H9 (cell line): Measurements from ENCODE around the gene C1QB. TPM values are rescaled to one million over a fixed set of nuclear protein-coding genes. Genes with fewer than 3 reads are reported as not detected.

Experiments used
- DNase-seq: peaks from one replicate; pipeline ENCODE4 v3.0.0-alpha.2; 2017
- H2AFZ ChIP-seq: one replicate; pipeline ENCODE4 v1.6.1; 2013; ENCODE audit warnings: mild to moderate bottlenecking, low read length, control low read depth, moderate library complexity
- H2AK5ac ChIP-seq: 2 replicates; pipeline ENCODE4 v1.6.1; 2013; ENCODE audit warnings: low read length, control low read depth, mixed read lengths; ENCODE audit not compliant: insufficient read length
- H2BK120ac ChIP-seq: one replicate; pipeline ENCODE4 v1.6.1; 2013; ENCODE audit warnings: low read depth, mild to moderate bottlenecking, low read length, control low read depth, inconsistent platforms; ENCODE audit not compliant: poor library complexity, severe bottlenecking
- H2BK12ac ChIP-seq: 2 replicates; pipeline ENCODE4 v1.6.1; 2013; ENCODE audit warnings: low read length, control low read depth, mixed read lengths, low read depth; ENCODE audit not compliant: insufficient read length
- H2BK15ac ChIP-seq: 2 replicates; pipeline ENCODE4 v1.6.1; 2013; ENCODE audit warnings: low read depth, low read length, control low read depth
- H2BK20ac ChIP-seq: one replicate; pipeline ENCODE4 v1.6.1; 2013; ENCODE audit warnings: low read depth, mild to moderate bottlenecking, low read length, control low read depth, inconsistent platforms; ENCODE audit not compliant: poor library complexity, severe bottlenecking
- H2BK5ac ChIP-seq: 2 replicates; pipeline ENCODE4 v1.6.1; 2013; ENCODE audit warnings: low read length, control low read depth, mixed read lengths; ENCODE audit not compliant: insufficient read length
- H3K14ac ChIP-seq: 2 replicates; pipeline ENCODE4 v1.6.1; 2013; ENCODE audit warnings: low read length, control low read depth; ENCODE audit not compliant: insufficient read depth
- H3K18ac ChIP-seq: 2 replicates; pipeline ENCODE4 v1.6.1; 2013; ENCODE audit warnings: low read depth, mild to moderate bottlenecking, mixed read lengths, low read length, control low read depth; ENCODE audit not compliant: insufficient read length
- H3K23ac ChIP-seq: 2 replicates; pipeline ENCODE4 v1.6.1; 2013; ENCODE audit warnings: low read length, control low read depth, mixed read lengths, low read depth; ENCODE audit not compliant: insufficient read length
- H3K23me2 ChIP-seq: 2 replicates; pipeline ENCODE4 v1.6.1; 2013; ENCODE audit warnings: low read depth, mild to moderate bottlenecking, mixed read lengths, low read length, control low read depth; ENCODE audit not compliant: insufficient read length, poor library complexity, severe bottlenecking
- H3K27ac ChIP-seq: 2 replicates; pipeline ENCODE4 v1.5.1; 2013; ENCODE audit warnings: low read length, control low read depth, mixed read lengths, low read depth; ENCODE audit not compliant: insufficient read length
- H3K27me3 ChIP-seq: 2 replicates; pipeline ENCODE4 v1.6.1; 2013; ENCODE audit warnings: low read length, control low read depth, inconsistent platforms; ENCODE audit not compliant: insufficient read depth
- H3K4ac ChIP-seq: 2 replicates; pipeline ENCODE4 v1.6.1; 2013; ENCODE audit warnings: low read depth, mild to moderate bottlenecking, control low read depth, inconsistent platforms, low read length, moderate library complexity
- H3K4me1 ChIP-seq: 2 replicates; pipeline ENCODE4 v1.6.1; 2013; ENCODE audit warnings: low read length, control low read depth, inconsistent platforms; ENCODE audit not compliant: insufficient read depth
- H3K4me2 ChIP-seq: 2 replicates; pipeline ENCODE4 v1.6.1; 2013; ENCODE audit warnings: low read length, control low read depth, mixed read lengths; ENCODE audit not compliant: insufficient read length, insufficient read depth
- H3K56ac ChIP-seq: 2 replicates; pipeline ENCODE4 v1.6.1; 2013; ENCODE audit warnings: low read depth, mild to moderate bottlenecking, mixed read lengths, low read length, control low read depth; ENCODE audit not compliant: insufficient read length
- H3K79me1 ChIP-seq: 2 replicates; pipeline ENCODE4 v1.6.1; 2013; ENCODE audit warnings: low read depth, mild to moderate bottlenecking, moderate library complexity, low read length, control low read depth, inconsistent platforms; ENCODE audit not compliant: insufficient read depth, poor library complexity, severe bottlenecking
- H3K79me2 ChIP-seq: 2 replicates; pipeline ENCODE4 v1.6.1; 2013; ENCODE audit warnings: low read length, control low read depth, inconsistent platforms; ENCODE audit not compliant: insufficient read depth
- H3K9ac ChIP-seq: 2 replicates; pipeline ENCODE4 v1.6.1; 2013; ENCODE audit warnings: low read length, control low read depth, mixed read lengths; ENCODE audit not compliant: insufficient read length; ENCODE audit errors: extremely low read depth
- H3K9me3 ChIP-seq: one replicate; pipeline ENCODE4 v1.6.1; 2013; ENCODE audit warnings: low read depth, low read length, inconsistent platforms; ENCODE audit not compliant: control insufficient read depth
- H3T11ph ChIP-seq: one replicate; pipeline ENCODE4 v1.6.1; 2013; ENCODE audit warnings: mild to moderate bottlenecking, low read length, control low read depth, inconsistent platforms
- H4K20me1 ChIP-seq: one replicate; pipeline ENCODE4 v1.6.1; 2013; ENCODE audit not compliant: control insufficient read depth, insufficient read length, insufficient read depth
- H4K5ac ChIP-seq: 2 replicates; pipeline ENCODE4 v1.6.1; 2013; ENCODE audit warnings: low read depth, mild to moderate bottlenecking, mixed read lengths, low read length, control low read depth; ENCODE audit not compliant: insufficient read length
- H4K8ac ChIP-seq: replicated peaks from 2 replicates; pipeline ENCODE4 v1.6.1; 2013; ENCODE audit warnings: low read length, control low read depth, mixed read lengths, low read depth; ENCODE audit not compliant: insufficient read length
- H4K91ac ChIP-seq: 2 replicates; pipeline ENCODE4 v1.6.1; 2013; ENCODE audit warnings: low read depth, mild to moderate bottlenecking, moderate library complexity, mixed read lengths, low read length, control low read depth; ENCODE audit not compliant: insufficient read length
- H3K27ac Mint-ChIP-seq, 3 experiments: 2 replicates in 2 of 3; 3 replicates in 1 of 3; pipeline ENCODE4 v1.8.0; 2020 to 2021; ENCODE audit warnings: mixed read lengths in 3 of 3, mild to moderate bottlenecking in 1 of 3, moderate library complexity in 1 of 3
- H3K27me3 Mint-ChIP-seq: 2 replicates; pipeline ENCODE4 v1.8.0; 2021; ENCODE audit warnings: low read depth, mild to moderate bottlenecking, moderate library complexity, mixed read lengths
- H3K36me3 Mint-ChIP-seq, 3 experiments: 2 replicates in 2 of 3; 3 replicates in 1 of 3; pipeline ENCODE4 v1.8.0; 2020 to 2021; ENCODE audit warnings: low read depth in 3 of 3, mixed read lengths in 3 of 3; ENCODE audit not compliant: insufficient read depth in 1 of 3
- H3K4me1 Mint-ChIP-seq, 2 experiments: 2 replicates each; pipeline ENCODE4 v1.8.0; 2020; ENCODE audit warnings: mixed read lengths in 2 of 2
- H3K4me3 Mint-ChIP-seq, 2 experiments: 2 replicates in 1 of 2; 3 replicates in 1 of 2; pipeline ENCODE4 v1.8.0; 2020 to 2021; ENCODE audit warnings: mild to moderate bottlenecking in 2 of 2, mixed read lengths in 2 of 2, moderate library complexity in 1 of 2
- H3K9me3 Mint-ChIP-seq, 2 experiments: 2 replicates in 1 of 2; 3 replicates in 1 of 2; pipeline ENCODE4 v1.8.0; 2020; ENCODE audit warnings: mild to moderate bottlenecking in 2 of 2, mixed read lengths in 2 of 2, moderate library complexity in 1 of 2
- total RNA-seq: library from RNA; stranded (reverse); gene quantifications from 2 replicates; pipeline ENCODE4 v1.2.1, GENCODE V29; 2021
- TF ChIP-seq, protein P1 (sequence below): fragments of 200-600 bp; sonication (generic); conservative IDR thresholded peaks from 3 replicates; pipeline ENCODE4 v1.8.0; 2021; ENCODE audit warnings: antibody characterized with exemption, mild to moderate bottlenecking

The C1QB gene
- total RNA-seq, 1 experiment from 2014 or later, result not detected

DNA sequence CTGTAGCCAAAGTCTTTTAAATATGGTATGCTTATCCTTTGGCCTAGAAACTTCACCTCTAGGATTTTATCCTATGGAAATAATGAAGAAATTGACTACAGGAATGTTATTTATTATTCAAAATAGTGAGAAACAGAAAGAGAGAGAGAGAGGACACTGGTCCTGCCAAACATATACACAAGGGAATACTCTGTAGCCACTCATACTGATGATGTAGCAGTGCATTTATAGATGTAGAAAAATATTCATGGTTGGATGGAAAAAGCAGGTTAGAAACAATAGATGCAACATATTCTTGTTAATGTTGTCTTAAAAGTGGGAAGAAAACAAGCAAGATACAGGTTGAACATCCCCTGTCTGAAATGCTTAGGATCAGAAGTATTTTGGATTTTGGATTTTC is 35.4 kb downstream of the C1QB start:
- Histone ChIP-seq H2BK5ac (no peak overlapping the region), H2AK5ac (no peak overlapping the region), H3K18ac (no peak overlapping the region), H3K9me3 (no peaks in the 10 kb centered on the region), H3K56ac (no peak overlapping the region), H4K91ac (no peak overlapping the region), H2AFZ (no peak overlapping the region), H2BK15ac (no peak overlapping the region), H3K23ac (no peak overlapping the region), H4K5ac (no peak overlapping the region), H3K14ac (no peak overlapping the region), H3K23me2 (no peaks in the 10 kb centered on the region), H3K4me1 (no peaks in the 10 kb centered on the region; the same call in 1 of the 2 replicates), H2BK12ac (no peak overlapping the region), H3K79me1 (no peaks in the 10 kb centered on the region), H4K8ac (no peak overlapping the region), H2BK120ac (no peak overlapping the region), H3K4me2 (no peak overlapping the region), H3K27ac (no peak overlapping the region), H3K9ac (no peak overlapping the region), H3T11ph (no peak overlapping the region), H2BK20ac (no peak overlapping the region), H3K4ac (no peak overlapping the region), H3K79me2 (no peaks in the 10 kb centered on the region), H3K27me3 (no peaks in the 10 kb centered on the region), H4K20me1 (no peaks in the 10 kb centered on the region)
- H3K36me3 Mint-ChIP-seq, result no peaks in the 10 kb centered on the region
- H3K27me3 Mint-ChIP-seq, result peaks cover 17% of the 10 kb centered on the region
- H3K27ac Mint-ChIP-seq, result no peak overlapping the region
- DNase-seq, result no peak
- no peaks in the 10 kb centered on the region for H3K9me3 Mint-ChIP-seq
- peaks cover 5 to 10% of the 10 kb centered on the region in 2 experiments for H3K4me1 Mint-ChIP-seq
- TF ChIP-seq, protein P1, sequence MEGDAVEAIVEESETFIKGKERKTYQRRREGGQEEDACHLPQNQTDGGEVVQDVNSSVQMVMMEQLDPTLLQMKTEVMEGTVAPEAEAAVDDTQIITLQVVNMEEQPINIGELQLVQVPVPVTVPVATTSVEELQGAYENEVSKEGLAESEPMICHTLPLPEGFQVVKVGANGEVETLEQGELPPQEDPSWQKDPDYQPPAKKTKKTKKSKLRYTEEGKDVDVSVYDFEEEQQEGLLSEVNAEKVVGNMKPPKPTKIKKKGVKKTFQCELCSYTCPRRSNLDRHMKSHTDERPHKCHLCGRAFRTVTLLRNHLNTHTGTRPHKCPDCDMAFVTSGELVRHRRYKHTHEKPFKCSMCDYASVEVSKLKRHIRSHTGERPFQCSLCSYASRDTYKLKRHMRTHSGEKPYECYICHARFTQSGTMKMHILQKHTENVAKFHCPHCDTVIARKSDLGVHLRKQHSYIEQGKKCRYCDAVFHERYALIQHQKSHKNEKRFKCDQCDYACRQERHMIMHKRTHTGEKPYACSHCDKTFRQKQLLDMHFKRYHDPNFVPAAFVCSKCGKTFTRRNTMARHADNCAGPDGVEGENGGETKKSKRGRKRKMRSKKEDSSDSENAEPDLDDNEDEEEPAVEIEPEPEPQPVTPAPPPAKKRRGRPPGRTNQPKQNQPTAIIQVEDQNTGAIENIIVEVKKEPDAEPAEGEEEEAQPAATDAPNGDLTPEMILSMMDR, result no peak
- no peak overlapping the region for H3K4me3 Mint-ChIP-seq
